Subcutaneous adipose tissue (tissue), 4 donors: ENCODE results near the gene PRPF19. TPM values are rescaled to one million over a fixed set of nuclear protein-coding genes. Genes with fewer than 3 reads are reported as not detected.

ENCODE experiments used
- total RNA-seq, 4 donors: library from RNA; depleted of rRNA; stranded (reverse); fragments of >200 nt; gene quantifications; one replicate each; pipeline ENCODE4 v1.1.0, GENCODE V29; 2016
- TF ChIP-seq, protein P1 (sequence below): fragments of 450-650 bp; IDR thresholded peaks from one replicate; pipeline ENCODE4 v1.5.1; 2016; ENCODE audit warnings: low read depth, mild to moderate bottlenecking, control low read depth, antibody characterized with exemption, moderate library complexity

Gene PRPF19
- total RNA-seq, 4 donors from 2014 or later: 24.3 to 43.2 (median 36.5) TPM

GRCh38 chr11:60950933-60951605 is 44.7 kb upstream of the PRPF19 start:
- TF ChIP-seq, protein P1, sequence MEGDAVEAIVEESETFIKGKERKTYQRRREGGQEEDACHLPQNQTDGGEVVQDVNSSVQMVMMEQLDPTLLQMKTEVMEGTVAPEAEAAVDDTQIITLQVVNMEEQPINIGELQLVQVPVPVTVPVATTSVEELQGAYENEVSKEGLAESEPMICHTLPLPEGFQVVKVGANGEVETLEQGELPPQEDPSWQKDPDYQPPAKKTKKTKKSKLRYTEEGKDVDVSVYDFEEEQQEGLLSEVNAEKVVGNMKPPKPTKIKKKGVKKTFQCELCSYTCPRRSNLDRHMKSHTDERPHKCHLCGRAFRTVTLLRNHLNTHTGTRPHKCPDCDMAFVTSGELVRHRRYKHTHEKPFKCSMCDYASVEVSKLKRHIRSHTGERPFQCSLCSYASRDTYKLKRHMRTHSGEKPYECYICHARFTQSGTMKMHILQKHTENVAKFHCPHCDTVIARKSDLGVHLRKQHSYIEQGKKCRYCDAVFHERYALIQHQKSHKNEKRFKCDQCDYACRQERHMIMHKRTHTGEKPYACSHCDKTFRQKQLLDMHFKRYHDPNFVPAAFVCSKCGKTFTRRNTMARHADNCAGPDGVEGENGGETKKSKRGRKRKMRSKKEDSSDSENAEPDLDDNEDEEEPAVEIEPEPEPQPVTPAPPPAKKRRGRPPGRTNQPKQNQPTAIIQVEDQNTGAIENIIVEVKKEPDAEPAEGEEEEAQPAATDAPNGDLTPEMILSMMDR: no peak

- TF ChIP-seq, protein P1: no peak
Observed at GRCh38 chr11:60950024-60950423, 43.6 kb upstream of the PRPF19 start.

DNA sequence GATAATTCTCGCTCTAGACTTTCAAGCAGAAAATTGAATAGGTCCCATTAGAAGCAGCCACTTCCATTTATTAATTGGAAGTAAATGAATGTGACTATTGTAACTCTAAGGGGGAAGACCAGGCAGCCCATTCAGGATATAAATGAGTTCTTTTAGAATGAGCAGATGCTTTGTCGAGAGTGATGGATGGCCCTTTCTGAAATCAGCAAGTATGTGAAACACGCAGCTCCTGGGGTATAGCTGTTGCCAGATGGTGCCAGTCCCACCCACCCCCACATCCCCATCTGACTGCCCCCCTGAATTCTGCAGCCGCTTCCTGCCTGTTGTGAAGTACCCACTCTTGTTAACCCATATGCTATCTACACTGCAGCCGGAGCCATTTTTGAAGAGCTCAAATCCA is 41.9 kb upstream of the PRPF19 start:
- TF ChIP-seq, protein P1: no peak

- TF ChIP-seq, protein P1: no peak
Observed at GRCh38 chr11:60947700-60948099, 41.3 kb upstream of the PRPF19 start.

DNA sequence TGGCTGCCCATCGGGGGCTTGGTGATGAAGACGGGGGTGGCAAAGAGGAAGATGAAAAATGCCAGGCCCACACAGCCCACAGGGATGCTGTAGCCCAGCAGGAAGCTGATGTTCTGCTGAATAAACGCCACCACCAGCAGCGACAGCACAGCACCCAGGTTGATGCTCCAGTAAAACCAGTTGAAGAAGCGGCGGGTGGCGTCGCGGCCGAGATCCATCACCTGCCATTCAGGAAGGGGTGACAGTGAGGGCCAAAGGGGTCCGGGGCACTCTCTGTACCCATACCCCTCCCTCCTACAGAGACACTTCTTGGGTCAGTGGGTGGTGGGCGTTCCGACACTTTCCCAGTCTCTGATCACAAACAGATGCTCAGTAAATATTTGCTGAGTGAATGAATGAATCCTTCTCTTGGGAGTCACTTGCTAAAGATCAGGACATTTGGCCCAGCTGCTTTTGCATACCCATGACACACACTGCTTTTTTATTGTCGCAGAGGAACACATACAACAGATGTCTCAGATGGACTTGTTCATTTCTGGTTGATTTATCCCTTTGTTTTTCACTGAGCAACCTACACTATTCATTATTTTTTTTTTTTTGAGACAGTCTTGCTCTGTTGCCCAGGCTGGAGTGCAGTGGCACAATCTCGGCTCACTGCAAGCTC is 40.3 kb upstream of the PRPF19 start:
- TF ChIP-seq, protein P1: no peak

DNA sequence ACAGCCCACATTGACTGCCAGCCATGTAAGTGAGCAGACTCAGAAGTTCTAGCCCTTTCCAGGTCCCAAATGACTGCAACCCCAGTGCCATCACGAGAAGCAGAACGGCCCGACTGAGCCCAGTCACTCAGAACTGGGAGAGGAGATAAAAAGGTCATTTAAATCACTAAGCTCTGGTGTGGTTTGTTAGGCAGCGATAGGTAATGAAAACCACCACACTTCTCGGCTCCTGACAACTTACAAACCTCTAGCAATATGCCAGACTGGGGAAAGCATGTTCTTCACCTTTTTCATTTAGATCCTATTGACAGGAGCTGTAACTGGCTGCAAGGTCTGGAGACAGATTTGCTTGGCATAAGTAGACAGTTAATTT is 38.9 kb upstream of the PRPF19 start:
- TF ChIP-seq, protein P1: no peak

- TF ChIP-seq, protein P1: no peak
Observed at GRCh38 chr11:60944490-60945294, 38.3 kb upstream of the PRPF19 start.
